ENCODE measurements around the gene RALGAPA1. TPM values are rescaled to one million over a fixed set of nuclear protein-coding genes. Genes with fewer than 3 reads are reported as not detected.

RALGAPA1 gene
- total and polyA plus RNA-seq, 2 experiments from 2014 or later, result 21.9 to 27.3 TPM

GRCh38 chr14:35849122-35849521, 40.0 kb upstream of the RALGAPA1 start (continued):
- TF ChIP-seq ZNF462 (CRISPR knock-in tag; IDR thresholded peaks at IDR 0.05) (no peak), CTCF (conservative IDR thresholded peaks at IDR 0.05; ENCODE audit: low read depth in 2 of 2) (no peak), ETS1 (IDR thresholded peaks at IDR 0.05) (no peak), ZNF331 (CRISPR knock-in tag; IDR thresholded peaks at IDR 0.05; ENCODE audit: low read depth) (no peak)

- no peak for TF ChIP-seq ZNF114 (CRISPR knock-in tag; IDR thresholded peaks at IDR 0.05)
- no peak for TF ChIP-seq EZH2phosphoT487 (IDR thresholded peaks at IDR 0.05; ENCODE audit: unreplicated experiment)
- no peak for TF ChIP-seq POLR2AphosphoS5 (IDR thresholded peaks at IDR 0.05; ENCODE audit: low read depth)
- no peak for TF ChIP-seq JUNB (IDR thresholded peaks at IDR 0.05; ENCODE audit: unreplicated experiment)
- no peak for TF ChIP-seq STAT1 (IDR thresholded peaks at IDR 0.05; ENCODE audit: unreplicated experiment)
- no peaks in the 10 kb centered on the region for H3K79me2 ChIP-seq (replicated peaks; ENCODE audit: insufficient read depth)
- H3K27ac ChIP-seq (ENCODE audit: low read depth), result no peak overlapping the region
- H3K9me3 Mint-ChIP-seq, result peaks cover 6% of the 10 kb centered on the region; the same call in 2 of the 3 replicates
- no peaks in the 10 kb centered on the region for H3K27me3 ChIP-seq (ENCODE audit: insufficient read depth)
- H3K4me3 Mint-ChIP-seq, result no peak overlapping the region
- no peaks in the 10 kb centered on the region for H4K20me1 ChIP-seq (replicated peaks; ENCODE audit: insufficient read depth)
- no peaks in the 10 kb centered on the region for H3F3A ChIP-seq (replicated peaks; ENCODE audit: low read depth)
- H3K4me1 ChIP-seq (ENCODE audit: insufficient read depth), result no peaks in the 10 kb centered on the region
- no peaks in the 10 kb centered on the region for H3K4me1 Mint-ChIP-seq
- H3K36me3 Mint-ChIP-seq (ENCODE audit: low read depth), result peaks cover 44% of the 10 kb centered on the region
- no peak overlapping the region for H3K27ac Mint-ChIP-seq
- no peaks in the 10 kb centered on the region for H3K9me2 ChIP-seq (ENCODE audit: insufficient read depth)
- H2AFZ ChIP-seq, result no peak overlapping the region
- DNase-seq (ENCODE audit: low spot score), result no peak
- H3K4me3 ChIP-seq, result no peak overlapping the region
- ATAC-seq, result no peak
- peaks cover 7% of the 10 kb centered on the region for H3K36me3 ChIP-seq (ENCODE audit: insufficient read depth)
- peaks cover 3% of the 10 kb centered on the region for H3K27me3 Mint-ChIP-seq (ENCODE audit: insufficient read depth, low read depth, poor library complexity)
- H3K4me2 ChIP-seq, result no peak overlapping the region
These were observed 38.5 kb upstream of the RALGAPA1 start for GRCh38 chr14:35847636-35848035.

Data from GM23338 (cell line).